Trophoblast cell (in vitro differentiated cells and primary cell): Measurements from ENCODE around the gene SCO1.
A peak's percentile ranks its signal among the peaks of the same experiment; 100 is the strongest.

Experiments
- DNase-seq, 2 donors: peaks; one replicate each; pipeline ENCODE4 v3.0.0-alpha.2; 2016
- H2AFZ ChIP-seq: 2 replicates; pipeline ENCODE4 v1.6.1; 2013; ENCODE audit warnings: low read length, moderate library complexity, mild to moderate bottlenecking; ENCODE audit not compliant: insufficient read depth, poor library complexity
- H2AK5ac ChIP-seq: 2 replicates; pipeline ENCODE4 v1.6.1; 2013; ENCODE audit warnings: mild to moderate bottlenecking, low read length
- H2BK120ac ChIP-seq: 2 replicates; pipeline ENCODE4 v1.6.1; 2013; ENCODE audit warnings: low read length, mild to moderate bottlenecking, moderate library complexity; ENCODE audit not compliant: insufficient read depth, poor library complexity
- H2BK12ac ChIP-seq: 2 replicates; pipeline ENCODE4 v1.6.1; 2013; ENCODE audit warnings: mild to moderate bottlenecking, low read length, moderate library complexity
- H2BK5ac ChIP-seq: 2 replicates; pipeline ENCODE4 v1.6.1; 2013; ENCODE audit warnings: low read length, low read depth, moderate library complexity, mild to moderate bottlenecking; ENCODE audit not compliant: poor library complexity
- H3K14ac ChIP-seq: 2 replicates; pipeline ENCODE4 v1.6.1; 2013; ENCODE audit warnings: mild to moderate bottlenecking, low read length
- H3K18ac ChIP-seq: 2 replicates; pipeline ENCODE4 v1.6.1; 2013; ENCODE audit warnings: mild to moderate bottlenecking, low read length
- H3K23ac ChIP-seq: 2 replicates; pipeline ENCODE4 v1.6.1; 2013; ENCODE audit warnings: low read length
- H3K27ac ChIP-seq: 2 replicates; pipeline ENCODE4 v1.5.1; 2013; ENCODE audit warnings: low read depth, mild to moderate bottlenecking, inconsistent platforms, low read length, moderate library complexity
- H3K27me3 ChIP-seq: 2 replicates; pipeline ENCODE4 v1.6.1; 2013; ENCODE audit warnings: inconsistent platforms, mild to moderate bottlenecking, low read length, moderate library complexity; ENCODE audit not compliant: insufficient read depth
- H3K36me3 ChIP-seq, 2 experiments: 1 replicate in 1 of 2; 2 replicates in 1 of 2; pipeline ENCODE4 v1.6.1; 2013; ENCODE audit warnings: low read length in 2 of 2, mild to moderate bottlenecking in 2 of 2, moderate library complexity in 1 of 2; ENCODE audit not compliant: insufficient read depth in 2 of 2, control insufficient read depth in 1 of 2
- H3K4ac ChIP-seq: 2 replicates; pipeline ENCODE4 v1.6.1; 2013; ENCODE audit warnings: low read depth, mild to moderate bottlenecking, low read length, moderate library complexity
- H3K4me1 ChIP-seq, 2 experiments: 1 replicate in 1 of 2; 2 replicates in 1 of 2; pipeline ENCODE4 v1.6.1; 2013; ENCODE audit warnings: low read length in 2 of 2, mild to moderate bottlenecking in 2 of 2, moderate library complexity in 1 of 2; ENCODE audit not compliant: insufficient read depth in 2 of 2, control insufficient read depth in 1 of 2
- H3K4me2 ChIP-seq: 2 replicates; pipeline ENCODE4 v1.6.1; 2013; ENCODE audit warnings: inconsistent platforms, mild to moderate bottlenecking, low read length, moderate library complexity
- H3K4me3 ChIP-seq: 2 replicates; pipeline ENCODE4 v1.5.1; 2013; ENCODE audit warnings: mild to moderate bottlenecking, low read depth, low read length, inconsistent platforms
- H3K79me1 ChIP-seq: one replicate; pipeline ENCODE4 v1.6.1; 2013; ENCODE audit warnings: low read length
- H3K79me2 ChIP-seq: 2 replicates; pipeline ENCODE4 v1.6.1; 2013; ENCODE audit warnings: low read length, mild to moderate bottlenecking; ENCODE audit not compliant: control insufficient read depth, insufficient read depth, poor library complexity
- H3K9ac ChIP-seq: 2 replicates; pipeline ENCODE4 v1.6.1; 2013; ENCODE audit warnings: mild to moderate bottlenecking, low read length
- H3K9me3 ChIP-seq: 2 replicates; pipeline ENCODE4 v1.6.1; 2013; ENCODE audit warnings: low read depth, mild to moderate bottlenecking, control low read depth, inconsistent platforms, low read length; ENCODE audit not compliant: insufficient read depth
- H4K12ac ChIP-seq: 2 replicates; pipeline ENCODE4 v1.6.1; 2013; ENCODE audit warnings: low read depth, mild to moderate bottlenecking, low read length, moderate library complexity
- H4K8ac ChIP-seq: 2 replicates; pipeline ENCODE4 v1.6.1; 2013; ENCODE audit warnings: low read depth, mild to moderate bottlenecking, low read length, moderate library complexity
- H4K91ac ChIP-seq: one replicate; pipeline ENCODE4 v1.6.1; 2013; ENCODE audit warnings: low read depth, mild to moderate bottlenecking, low read length, moderate library complexity
- WGBS: extraction: QIAGEN DNeasy Blood & Tissue Kit; methylation state at CpG from one replicate; pipeline ENCODE4 v1.1.7; 2013; ENCODE audit warnings: missing lambda C conversion rate; ENCODE audit not compliant: insufficient read length, insufficient coverage; ENCODE audit errors: extremely low coverage; 5-methylcytosine and 5-hydroxymethylcytosine counted together

The SCO1 gene

GRCh38 chr17:10622617-10623485 lies 74.5 kb downstream of the SCO1 start:
- no peak overlapping the region for H2BK120ac ChIP-seq

More at GRCh38 chr17:10622617-10623485, 74.5 kb downstream of the SCO1 start:
- H2BK5ac ChIP-seq: no peak overlapping the region
- no peaks in the 10 kb centered on the region for H3K4me1 ChIP-seq
- H3K27ac ChIP-seq: no peak overlapping the region
- H3K23ac ChIP-seq: no peak overlapping the region
- no peak overlapping the region for H3K18ac ChIP-seq
- H3K36me3 ChIP-seq: no peaks in the 10 kb centered on the region
- DNase-seq: peak; percentile 60 to 61
- no peaks in the 10 kb centered on the region for H3K79me1 ChIP-seq
- H2BK12ac ChIP-seq: no peak overlapping the region
- H3K79me2 ChIP-seq: no peaks in the 10 kb centered on the region
- no peak overlapping the region for H4K8ac ChIP-seq
- H3K4me2 ChIP-seq: no peak overlapping the region
- no peak overlapping the region for H3K4ac ChIP-seq
- no peak overlapping the region for H4K91ac ChIP-seq
- H3K9ac ChIP-seq: no peak overlapping the region
- no peaks in the 10 kb centered on the region for H3K9me3 ChIP-seq
- no peak overlapping the region for H2AK5ac ChIP-seq
- H3K4me3 ChIP-seq: no peak overlapping the region
- no peak overlapping the region for H2AFZ ChIP-seq
- H3K27me3 ChIP-seq: no peaks in the 10 kb centered on the region
- H4K12ac ChIP-seq: no peak overlapping the region
- no peak overlapping the region for H3K14ac ChIP-seq
- WGBS: no CpG with 5 or more reads among the region's 14 CpGs
